GM21619 (cell line): ENCODE data around the gene PLIN3.
A peak's percentile ranks its signal among the peaks of the same experiment; 100 is the strongest.
"Not testable (repeated sequence)": the region's sequence is repeated elsewhere in the genome, so short reads cannot be mapped to it uniquely, and the experiment has no call there.

Experiments used
- ATAC-seq: cut with Tn5 transposase; IDR thresholded peaks from one replicate; pipeline ENCODE4 v1.9.1; 2021; ENCODE audit not compliant: unreplicated experiment

The PLIN3 gene

GRCh38 chr19:4849019-4849418 lies 18.4 kb downstream of the PLIN3 start:
- ATAC-seq: no peak

DNA sequence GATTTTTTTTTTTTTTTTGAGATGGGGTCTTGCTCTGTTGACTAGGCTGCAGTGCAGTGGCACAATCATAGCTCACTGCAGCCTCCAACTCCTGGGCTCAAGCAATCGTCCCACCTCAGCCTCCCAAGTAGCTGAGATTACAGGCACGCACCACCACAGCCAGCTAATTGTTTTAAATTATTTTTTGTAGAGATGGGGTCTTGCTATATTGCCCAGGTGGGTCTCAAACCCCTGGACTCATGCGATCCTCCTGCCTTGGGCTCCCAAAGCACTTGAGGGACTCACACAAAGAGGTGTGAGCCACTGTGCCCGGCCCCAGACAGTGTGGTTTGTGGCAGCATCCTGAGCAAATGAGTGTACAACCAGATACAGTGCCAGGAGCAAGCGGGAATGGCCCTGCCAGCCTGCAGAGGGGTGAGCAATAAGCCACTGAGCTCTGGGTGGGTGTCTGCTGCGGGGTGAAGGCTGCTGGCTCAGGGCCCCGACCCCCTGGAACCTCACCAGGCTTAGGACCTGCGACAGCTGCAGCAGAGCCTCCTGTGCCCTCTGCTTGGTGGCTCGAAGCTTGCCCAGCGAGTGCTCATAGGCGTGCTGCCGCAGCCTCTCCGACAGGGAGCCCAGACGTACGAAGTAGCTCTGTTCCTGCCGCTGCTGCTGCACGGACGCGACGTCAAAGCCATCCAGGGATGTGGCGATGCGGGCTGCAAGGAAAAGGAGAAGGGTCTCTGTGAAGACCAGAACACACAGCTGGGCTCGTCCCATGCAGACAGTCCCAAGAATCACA lies 20.1 kb downstream of the PLIN3 start:
- no peak for ATAC-seq

DNA sequence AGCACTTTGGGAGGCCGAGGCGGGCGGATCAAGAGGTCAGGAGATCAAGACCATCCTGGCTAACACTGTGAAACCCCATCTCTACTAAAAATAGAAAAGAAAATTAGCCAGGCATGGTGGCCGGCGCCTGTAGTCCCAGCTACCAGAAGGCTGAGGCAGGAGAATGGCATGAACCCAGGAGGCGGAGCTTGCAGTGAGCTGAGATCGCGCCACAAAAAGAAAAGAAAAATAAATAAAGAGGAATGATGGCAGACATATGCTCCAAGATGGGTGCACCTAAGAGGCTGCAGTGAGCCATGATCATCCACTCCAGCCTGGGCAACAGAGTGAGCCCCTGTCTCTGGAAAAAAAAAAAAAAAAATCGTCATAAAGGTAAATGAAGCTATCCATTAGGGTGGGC lies 21.5 kb downstream of the PLIN3 start:
- ATAC-seq: not testable (repeated sequence)

GRCh38 chr19:4844348-4845179 lies 22.9 kb downstream of the PLIN3 start:
- ATAC-seq: no peak

DNA sequence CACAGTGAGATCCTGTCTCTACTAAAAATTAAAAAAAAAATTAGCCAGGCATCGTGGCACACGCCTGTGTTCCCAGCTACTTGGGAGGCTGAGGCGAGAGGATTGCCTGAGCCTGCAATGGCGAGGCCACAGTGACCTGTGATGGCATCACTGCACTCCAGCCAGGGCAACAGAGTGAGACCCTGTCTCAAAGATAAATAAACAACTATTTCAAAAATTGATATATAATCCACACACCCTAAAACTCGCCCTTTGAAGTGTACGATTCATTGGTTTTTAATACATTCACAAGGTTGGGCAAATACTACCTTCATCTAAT lies 23.9 kb downstream of the PLIN3 start:
- no peak for ATAC-seq

DNA sequence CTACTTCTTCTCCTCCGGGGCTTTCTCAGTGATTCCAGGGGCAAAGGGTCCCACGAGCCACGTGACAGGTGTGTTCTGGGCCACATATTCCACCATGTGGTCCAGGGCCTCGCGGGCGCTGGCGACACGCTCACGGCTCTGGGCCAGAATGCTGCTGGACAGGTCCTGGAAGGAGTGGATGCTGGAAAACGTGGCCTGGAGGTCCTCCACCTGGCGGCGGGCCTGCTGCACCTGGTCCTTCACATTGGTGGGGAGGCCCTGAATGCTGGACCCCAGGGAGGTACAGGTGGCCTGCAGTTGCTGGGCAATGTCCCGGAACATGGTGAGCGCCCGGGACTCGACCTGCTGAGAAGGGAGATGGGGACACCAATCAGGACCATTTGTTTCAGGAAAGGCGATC lies 28.3 kb downstream of the PLIN3 start:
- no peak for ATAC-seq

- ATAC-seq: no peak
Measured at GRCh38 chr19:4832776-4833175, 34.7 kb downstream of the PLIN3 start.

DNA sequence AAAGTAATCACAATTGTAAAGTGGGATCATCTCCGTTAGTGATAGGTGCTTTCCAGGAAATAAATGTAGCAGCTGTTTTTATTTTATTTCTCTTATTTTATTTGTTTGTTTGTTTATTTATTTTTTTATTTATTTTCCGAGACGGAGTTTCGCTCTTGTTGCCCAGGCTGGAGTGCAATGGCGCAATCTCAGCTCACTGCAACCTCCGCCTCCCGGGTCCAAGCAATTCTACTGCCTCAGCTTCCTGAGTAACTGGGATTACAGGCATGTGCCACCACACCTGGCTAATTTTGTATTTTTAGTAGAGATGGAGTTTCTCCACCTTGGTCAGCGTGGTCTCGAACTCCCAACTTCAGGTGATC lies 35.5 kb downstream of the PLIN3 start:
- not testable (repeated sequence) for ATAC-seq

DNA sequence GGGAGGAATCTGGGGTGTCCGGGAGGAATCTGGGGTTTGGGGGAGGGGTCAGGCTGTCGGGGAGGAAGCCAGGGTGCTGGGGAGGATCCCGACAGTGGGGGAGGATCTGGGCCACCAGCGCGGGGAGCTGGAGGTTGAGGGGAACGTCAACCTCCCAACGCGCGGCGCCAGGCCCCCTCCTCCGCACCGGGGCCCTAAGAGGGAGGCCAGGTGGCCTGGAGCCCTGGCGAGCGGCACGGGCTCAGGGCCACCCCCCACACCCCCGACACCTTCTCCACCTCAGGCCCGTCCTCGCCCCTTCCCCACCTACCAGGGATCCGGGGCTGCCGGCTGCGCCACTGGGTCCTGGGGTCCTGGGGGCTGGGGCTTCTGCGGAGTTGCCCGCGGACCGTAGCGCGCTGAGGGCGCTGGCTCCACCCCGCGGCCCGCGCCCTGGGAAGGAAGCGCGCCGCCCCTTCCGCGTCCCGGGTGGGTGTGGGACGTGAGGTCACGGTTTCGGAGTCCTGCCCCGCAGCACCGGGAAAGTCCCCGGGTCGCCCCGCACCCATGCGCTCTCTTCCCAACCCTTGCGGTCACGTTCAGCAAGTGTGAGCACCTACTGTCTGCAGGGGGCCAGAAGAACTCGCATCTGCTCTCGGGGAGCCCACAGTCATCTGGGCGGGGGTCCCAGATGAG lies 36.0 kb downstream of the PLIN3 start, which contains the start of gene TICAM1:
TSS of gene TICAM1 (minus strand) at position 409 of the 675 bp plus-strand sequence. CDS start 13,335 bp downstream, outside the sequence.
- peak; percentile 55 for ATAC-seq

DNA sequence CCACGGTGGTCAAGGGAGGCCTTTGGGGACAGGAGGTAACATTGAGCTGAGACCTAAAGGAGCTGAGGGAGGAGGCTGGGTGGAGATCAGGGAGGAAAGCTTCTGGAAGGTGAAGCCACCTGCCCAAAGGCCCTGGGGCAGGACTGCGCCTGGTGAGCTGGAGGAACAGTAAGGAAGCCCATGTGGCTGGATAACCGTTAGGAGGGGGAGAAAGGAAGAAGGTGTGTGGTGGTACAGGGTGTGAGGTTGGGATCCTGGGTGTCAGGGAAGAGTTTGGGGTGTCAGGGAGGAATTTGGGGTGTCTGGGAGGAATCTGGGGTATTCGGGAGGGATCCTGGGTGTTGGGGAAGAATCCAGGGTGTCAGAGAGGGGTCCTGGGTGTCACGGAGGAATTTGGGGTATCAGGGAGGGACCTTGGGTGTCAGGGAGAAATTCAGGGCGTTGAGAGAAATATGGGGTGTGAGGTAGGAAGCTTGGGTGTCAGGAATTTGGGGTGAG lies 36.6 kb downstream of the PLIN3 start:
- no peak for ATAC-seq

DNA sequence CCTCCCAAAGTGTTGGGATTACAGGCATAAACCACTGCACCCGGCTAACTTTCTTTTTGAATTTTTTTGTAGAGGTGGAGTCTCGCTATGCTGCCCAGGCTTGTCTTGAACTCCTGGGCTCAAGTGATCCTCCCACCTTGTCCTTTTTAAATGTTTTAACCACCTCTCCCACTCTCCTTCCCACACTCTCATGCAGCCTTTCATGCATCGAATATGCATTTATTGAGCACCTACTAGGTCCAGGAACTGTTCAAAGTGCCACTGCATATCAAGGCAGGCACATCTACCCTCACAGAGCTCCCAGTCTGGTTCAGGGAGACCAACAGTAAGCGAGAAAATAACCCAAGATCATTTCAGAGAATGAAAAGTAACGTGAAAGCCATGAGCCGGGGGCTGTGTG lies 37.1 kb downstream of the PLIN3 start:
- ATAC-seq: no peak

- no peak for ATAC-seq
Measured at GRCh38 chr19:4829001-4829712, 38.3 kb downstream of the PLIN3 start.

- ATAC-seq: no peak
Measured at GRCh38 chr19:4823577-4823976, 43.9 kb downstream of the PLIN3 start.

- ATAC-seq: not testable (repeated sequence)
Measured at GRCh38 chr19:4822354-4822753, 45.1 kb downstream of the PLIN3 start.

DNA sequence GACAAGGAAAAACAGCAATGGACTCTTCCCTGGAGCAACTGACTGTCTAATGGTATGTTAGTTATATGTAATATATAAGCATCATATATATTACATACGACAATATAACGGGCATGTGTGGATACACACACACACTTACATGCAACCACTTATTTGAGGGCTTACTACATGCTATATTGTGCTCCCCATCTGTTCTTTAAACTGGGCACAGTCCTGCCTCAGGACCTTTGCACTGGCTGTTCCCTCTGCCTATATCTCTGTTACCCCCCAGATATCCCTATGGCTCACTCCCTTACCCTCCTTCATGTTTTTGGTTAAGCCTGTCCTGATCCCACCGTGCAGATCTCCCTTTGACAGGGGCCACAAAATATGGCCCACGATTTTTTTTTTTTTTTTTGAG lies 46.2 kb downstream of the PLIN3 start:
- no peak for ATAC-seq

DNA sequence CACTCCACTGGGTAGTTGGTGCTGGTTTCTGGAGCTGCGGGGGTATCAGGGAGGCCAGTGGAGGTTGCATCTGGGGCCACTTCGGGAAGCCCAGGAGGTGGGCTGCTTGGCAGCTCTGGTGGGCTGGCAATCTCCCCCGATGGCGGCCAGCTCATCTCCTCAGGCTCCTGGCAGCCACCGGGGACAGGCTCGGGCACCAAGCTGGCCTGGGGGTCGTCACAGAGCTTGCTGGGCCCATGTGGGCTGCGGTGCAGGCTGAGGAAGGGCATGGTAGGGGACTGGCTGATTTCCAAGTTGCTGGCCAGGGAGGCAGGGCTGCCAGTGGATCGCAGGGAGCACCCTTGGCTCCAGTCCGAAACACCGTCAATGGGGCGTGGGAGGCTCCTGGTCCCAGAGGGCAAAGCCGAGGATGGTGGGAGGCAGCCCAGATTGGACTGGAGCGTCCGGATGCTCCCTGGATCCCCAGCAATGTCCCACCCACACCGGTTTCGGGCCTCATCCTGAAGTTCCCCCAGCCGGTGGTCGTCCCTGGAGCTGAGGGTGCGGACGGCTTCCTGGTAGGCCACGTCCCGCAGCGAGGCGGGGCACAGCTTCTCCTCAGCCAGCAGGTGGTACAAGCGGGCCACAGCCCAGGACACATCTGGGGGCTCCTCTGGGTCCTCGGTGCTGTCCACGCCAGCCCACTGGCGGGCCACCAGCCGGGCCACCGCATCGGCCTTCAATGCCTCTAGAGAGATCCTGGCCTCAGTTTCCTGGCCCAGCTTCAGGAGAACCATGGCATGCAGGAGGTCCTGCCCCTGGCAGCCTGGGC lies 49.8 kb downstream of the PLIN3 start:
- no peak for ATAC-seq

DNA sequence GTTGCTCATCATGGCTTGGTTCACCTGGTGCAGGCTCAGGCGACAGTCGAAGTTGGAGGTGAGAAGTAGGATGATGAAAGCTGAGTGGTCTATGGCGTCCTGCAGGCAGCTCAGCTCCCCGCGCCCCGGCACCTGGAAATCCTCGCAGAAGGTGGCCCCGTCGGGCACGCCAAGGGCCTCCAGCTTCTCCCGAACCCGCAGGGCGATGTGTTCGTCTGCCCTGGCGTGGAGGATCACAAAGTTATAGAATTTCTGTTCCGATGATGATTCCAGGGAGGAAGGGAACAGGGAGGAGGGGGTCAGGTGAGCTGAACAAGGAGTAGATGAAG lies 50.6 kb downstream of the PLIN3 start:
- no peak for ATAC-seq

GRCh38 chr19:4816202-4816949 lies 51.1 kb downstream of the PLIN3 start:
- no peak for ATAC-seq

DNA sequence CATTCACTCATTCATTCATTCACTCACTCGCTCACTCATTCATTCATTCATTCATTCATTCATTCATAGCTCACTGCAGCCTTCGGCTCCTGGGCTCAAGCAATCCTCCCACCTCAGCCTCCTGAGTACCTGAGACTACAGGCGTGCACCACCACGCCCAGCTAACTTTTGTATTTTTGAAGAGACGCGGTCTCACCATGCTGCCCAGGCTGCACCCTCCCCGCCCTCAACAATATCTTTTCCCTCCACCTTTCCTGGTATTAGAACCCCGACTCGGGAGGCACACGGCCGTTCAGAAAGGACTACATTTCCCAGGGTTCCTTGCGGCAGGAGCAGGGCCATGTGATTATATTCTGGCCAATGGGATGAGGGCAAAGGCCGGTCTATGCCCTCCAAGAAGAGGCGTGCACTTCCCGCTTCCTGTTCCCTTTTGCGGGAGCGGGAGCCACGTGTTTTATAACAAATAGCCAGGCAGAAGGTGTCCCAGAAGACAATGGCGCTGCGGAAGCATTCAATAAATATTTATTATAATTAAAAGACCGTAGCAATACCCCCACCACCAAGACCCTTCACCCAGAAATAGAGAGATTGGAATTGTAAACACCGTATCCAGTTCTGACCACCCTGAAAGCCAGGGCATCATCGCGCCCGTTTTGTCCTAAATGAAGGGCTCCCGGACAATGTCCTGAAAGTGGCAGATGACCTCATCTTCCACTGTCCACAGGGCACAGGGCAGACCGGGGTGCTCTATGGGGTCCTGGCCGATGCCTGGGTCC lies 51.9 kb downstream of the PLIN3 start:
- no peak for ATAC-seq
